Measurements from ENCODE around the gene INPP5D. TPM values are rescaled to one million over a fixed set of nuclear protein-coding genes. Genes with fewer than 3 reads are reported as not detected.

Gene INPP5D
- total RNA-seq, 1 experiment from 2014 or later: 0.74 TPM

GRCh38 chr2:233240897-233241296, 180.8 kb downstream of the INPP5D start:
- DNase-seq: peak in 1 of 2 experiments; percentile 61
- Histone ChIP-seq H3K4me3 (no peak overlapping the region), H3K4me1 (replicated peaks; ENCODE audit: insufficient read depth) (peaks cover 58% of the 10 kb centered on the region), H3K9me2 (ENCODE audit: insufficient read depth) (no peaks in the 10 kb centered on the region), H3K27me3 (ENCODE audit: insufficient read depth, low read depth) (no peaks in the 10 kb centered on the region), H2AFZ (no peak overlapping the region), H3K9me3 (ENCODE audit: insufficient read depth, low read depth) (no peaks in the 10 kb centered on the region), H3K27ac (peak overlapping the region; percentile 36), H3F3A (ENCODE audit: insufficient read depth, low read depth) (peaks cover 26% of the 10 kb centered on the region), H3K36me3 (ENCODE audit: low read depth) (no peaks in the 10 kb centered on the region), H3K4me2 (peak overlapping the region; percentile 41), H4K20me1 (ENCODE audit: insufficient read depth) (no peaks in the 10 kb centered on the region), H3K79me2 (ENCODE audit: low read depth) (no peaks in the 10 kb centered on the region)
- POLR2A ChIA-PET (ENCODE audit: unreplicated experiment): interaction anchor here (0.7 kb wide), 1 partner anchor 9 kb away, joined by 3 read pairs; no protein-coding TSS in a partner anchor
- intact Hi-C loops (cut with micrococcal nuclease; ENCODE audit: unreplicated experiment): no loop called here
- CTCF ChIA-PET: interaction anchor here (0.7 to 1.1 kb wide), 2 partner anchors 31 to 254 kb away, joined by 3 to 6 read pairs; no protein-coding TSS in a partner anchor
- no TSS peak for BruUV-seq (replicated peaks)
- TF ChIP-seq CTCF (conservative IDR thresholded peaks at IDR 0.05) (no peak), EZH2 (IDR thresholded peaks at IDR 0.05; ENCODE audit: low read depth) (no peak)

GRCh38 chr2:233241803-233242202, 181.7 kb downstream of the INPP5D start:
- BruUV-seq (replicated peaks): no TSS peak
- Histone ChIP-seq H3K4me1 (replicated peaks; ENCODE audit: insufficient read depth) (peaks cover 67% of the 10 kb centered on the region), H3K27ac (no peak overlapping the region), H3K9me2 (ENCODE audit: insufficient read depth) (no peaks in the 10 kb centered on the region), H3K79me2 (ENCODE audit: low read depth) (no peaks in the 10 kb centered on the region), H2AFZ (no peak overlapping the region; the same call in 1 of the 2 replicates), H3K9me3 (ENCODE audit: insufficient read depth, low read depth) (no peaks in the 10 kb centered on the region), H4K20me1 (ENCODE audit: insufficient read depth) (no peaks in the 10 kb centered on the region), H3K36me3 (ENCODE audit: low read depth) (no peaks in the 10 kb centered on the region), H3K4me2 (peak overlapping the region; percentile 27), H3K27me3 (ENCODE audit: insufficient read depth, low read depth) (no peaks in the 10 kb centered on the region), H3K4me3 (no peak overlapping the region), H3F3A (ENCODE audit: insufficient read depth, low read depth) (peaks cover 35% of the 10 kb centered on the region)
- DNase-seq: peak in 1 of 2 experiments; percentile 56
- TF ChIP-seq EZH2 (IDR thresholded peaks at IDR 0.05; ENCODE audit: low read depth) (no peak), CTCF (conservative IDR thresholded peaks at IDR 0.05) (no peak)
- ChIA-PET CTCF (interaction anchor here (1.1 kb wide), 1 partner anchor 32 kb away, joined by 3 read pairs; no protein-coding TSS in a partner anchor), POLR2A (ENCODE audit: unreplicated experiment) (interaction anchor here (0.6 kb wide), 1 partner anchor 116 kb away, joined by 3 read pairs; no protein-coding TSS in a partner anchor)
- intact Hi-C loops (cut with micrococcal nuclease; ENCODE audit: unreplicated experiment): no loop called here

GRCh38 chr2:233242231-233242927, 182.2 kb downstream of the INPP5D start:
- Histone ChIP-seq H3K79me2 (ENCODE audit: low read depth) (no peaks in the 10 kb centered on the region), H3K9me3 (ENCODE audit: insufficient read depth, low read depth) (no peaks in the 10 kb centered on the region), H3K9me2 (ENCODE audit: insufficient read depth) (no peaks in the 10 kb centered on the region), H3K27ac (no peak overlapping the region), H4K20me1 (ENCODE audit: insufficient read depth) (no peaks in the 10 kb centered on the region), H3K4me2 (peak overlapping the region; percentile 27; the same call in 1 of the 2 replicates), H3K4me3 (no peak overlapping the region), H2AFZ (no peak overlapping the region), H3K36me3 (ENCODE audit: low read depth) (no peaks in the 10 kb centered on the region), H3K27me3 (ENCODE audit: insufficient read depth, low read depth) (no peaks in the 10 kb centered on the region), H3F3A (ENCODE audit: insufficient read depth, low read depth) (peaks cover 41% of the 10 kb centered on the region), H3K4me1 (replicated peaks; ENCODE audit: insufficient read depth) (peaks cover 72% of the 10 kb centered on the region)
- intact Hi-C loops (cut with micrococcal nuclease; ENCODE audit: unreplicated experiment): no loop called here
- POLR2A ChIA-PET (ENCODE audit: unreplicated experiment): interaction anchor here (0.6 to 1.1 kb wide), 4 partner anchors 9 to 263 kb away, joined by 4 to 15 read pairs (median 5); partner anchors contain the start of gene ATG16L1
- CTCF ChIA-PET: no interaction called here
- TSS peak; percentile 73 for BruUV-seq (replicated peaks)
- no peak for TF ChIP-seq EZH2 (IDR thresholded peaks at IDR 0.05; ENCODE audit: low read depth)
- TF ChIP-seq CTCF (conservative IDR thresholded peaks at IDR 0.05): no peak
- DNase-seq: no peak

Data from PC-9 (cell line).